Left ventricle myocardium inferior (tissue), 1 donor: ENCODE measurements around the gene ASAP3. TPM values are rescaled to one million over a fixed set of nuclear protein-coding genes. Genes with fewer than 3 reads are reported as not detected.

Experiments
- DNase-seq: peaks from one replicate; pipeline ENCODE4 v3.0.0-alpha.2; 2020
- H3K27ac ChIP-seq: fragments of 200-600 bp; replicated peaks from 2 replicates; pipeline ENCODE4 v1.8.0; 2021
- H3K27me3 ChIP-seq: fragments of 200-600 bp; 2 replicates; pipeline ENCODE4 v1.8.0; 2021; ENCODE audit warnings: low read depth
- H3K36me3 ChIP-seq: fragments of 200-600 bp; 2 replicates; pipeline ENCODE4 v1.8.0; 2021
- H3K4me1 ChIP-seq: fragments of 200-600 bp; 2 replicates; pipeline ENCODE4 v1.8.0; 2021
- H3K4me3 ChIP-seq: fragments of 200-600 bp; 2 replicates; pipeline ENCODE4 v1.8.0; 2021; ENCODE audit warnings: mild to moderate bottlenecking, moderate library complexity
- H3K9me3 ChIP-seq: fragments of 200-600 bp; replicated peaks from 2 replicates; pipeline ENCODE4 v1.8.0; 2021
- intact Hi-C: fragments of 100-400 bp; cut with micrococcal nuclease; formaldehyde crosslinking; loops from one replicate; pipeline ENCODE4 v1.11.0; 2022
- total RNA-seq: library from RNA; stranded (reverse); fragmentation: NEBNext Ultra II Directional; extraction: Animal tissue kit (Norgen Biotek cat#: 25700); gene quantifications from one replicate; pipeline ENCODE4 v1.2.1, GENCODE V29; 2021
- TF ChIP-seq, protein P1 (sequence below): fragments of 200-600 bp; IDR thresholded peaks from 2 replicates; pipeline ENCODE4 v1.8.0; 2021; ENCODE audit warnings: antibody characterized with exemption, mild to moderate bottlenecking, borderline replicate concordance
- donor health status: DM: no; HTN: yes; CAD: no; lungs with severe emphysema.

ASAP3 gene
- total RNA-seq, 1 donor from 2014 or later: 44.4 TPM

DNA sequence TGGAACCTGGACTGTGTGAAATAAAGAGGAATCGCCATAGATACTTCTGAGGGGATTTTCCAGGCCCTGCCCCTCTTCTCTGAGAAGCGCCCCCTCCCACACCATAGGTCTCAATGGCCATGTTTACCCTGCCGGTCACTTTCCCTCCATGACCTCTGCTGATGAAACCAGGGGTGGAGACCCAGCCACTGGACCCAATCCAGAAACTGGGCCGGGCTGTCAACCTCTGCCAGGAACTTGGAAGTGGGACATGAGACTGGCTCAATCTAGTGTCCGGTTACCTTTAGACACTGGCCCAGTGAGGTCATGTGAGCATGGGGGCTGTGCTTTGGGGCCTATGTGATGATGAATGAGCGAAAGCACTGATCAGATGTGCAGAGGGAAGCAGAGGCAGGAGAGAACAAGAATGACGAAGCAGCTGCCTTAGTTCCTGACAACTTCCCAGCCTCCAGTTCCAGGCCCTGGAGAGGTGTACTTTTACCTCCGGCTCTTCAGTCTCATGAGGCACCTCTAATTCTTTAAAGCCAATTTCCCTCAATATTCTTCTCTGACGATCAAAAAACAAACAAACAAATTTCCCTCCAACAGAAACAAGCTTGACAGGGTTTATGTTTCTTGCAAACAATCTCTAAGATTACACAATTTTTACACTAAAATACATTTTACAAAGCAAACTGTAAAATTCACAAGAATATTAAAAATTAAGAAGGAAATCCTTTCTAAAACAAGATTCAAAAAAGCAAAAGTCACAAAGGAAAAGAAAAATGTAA is 4.9 kb downstream of the ASAP3 start:
- Histone ChIP-seq H3K27ac (peak overlapping the region; percentile 97), H3K36me3 (no peaks in the 10 kb centered on the region), H3K4me3 (no peak overlapping the region), H3K9me3 (no peaks in the 10 kb centered on the region), H3K27me3 (no peaks in the 10 kb centered on the region), H3K4me1 (peaks cover 88% of the 10 kb centered on the region)
- TF ChIP-seq, protein P1, sequence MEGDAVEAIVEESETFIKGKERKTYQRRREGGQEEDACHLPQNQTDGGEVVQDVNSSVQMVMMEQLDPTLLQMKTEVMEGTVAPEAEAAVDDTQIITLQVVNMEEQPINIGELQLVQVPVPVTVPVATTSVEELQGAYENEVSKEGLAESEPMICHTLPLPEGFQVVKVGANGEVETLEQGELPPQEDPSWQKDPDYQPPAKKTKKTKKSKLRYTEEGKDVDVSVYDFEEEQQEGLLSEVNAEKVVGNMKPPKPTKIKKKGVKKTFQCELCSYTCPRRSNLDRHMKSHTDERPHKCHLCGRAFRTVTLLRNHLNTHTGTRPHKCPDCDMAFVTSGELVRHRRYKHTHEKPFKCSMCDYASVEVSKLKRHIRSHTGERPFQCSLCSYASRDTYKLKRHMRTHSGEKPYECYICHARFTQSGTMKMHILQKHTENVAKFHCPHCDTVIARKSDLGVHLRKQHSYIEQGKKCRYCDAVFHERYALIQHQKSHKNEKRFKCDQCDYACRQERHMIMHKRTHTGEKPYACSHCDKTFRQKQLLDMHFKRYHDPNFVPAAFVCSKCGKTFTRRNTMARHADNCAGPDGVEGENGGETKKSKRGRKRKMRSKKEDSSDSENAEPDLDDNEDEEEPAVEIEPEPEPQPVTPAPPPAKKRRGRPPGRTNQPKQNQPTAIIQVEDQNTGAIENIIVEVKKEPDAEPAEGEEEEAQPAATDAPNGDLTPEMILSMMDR: no peak
- peak; percentile 87 for DNase-seq
- intact Hi-C loops: no loop called here

DNA sequence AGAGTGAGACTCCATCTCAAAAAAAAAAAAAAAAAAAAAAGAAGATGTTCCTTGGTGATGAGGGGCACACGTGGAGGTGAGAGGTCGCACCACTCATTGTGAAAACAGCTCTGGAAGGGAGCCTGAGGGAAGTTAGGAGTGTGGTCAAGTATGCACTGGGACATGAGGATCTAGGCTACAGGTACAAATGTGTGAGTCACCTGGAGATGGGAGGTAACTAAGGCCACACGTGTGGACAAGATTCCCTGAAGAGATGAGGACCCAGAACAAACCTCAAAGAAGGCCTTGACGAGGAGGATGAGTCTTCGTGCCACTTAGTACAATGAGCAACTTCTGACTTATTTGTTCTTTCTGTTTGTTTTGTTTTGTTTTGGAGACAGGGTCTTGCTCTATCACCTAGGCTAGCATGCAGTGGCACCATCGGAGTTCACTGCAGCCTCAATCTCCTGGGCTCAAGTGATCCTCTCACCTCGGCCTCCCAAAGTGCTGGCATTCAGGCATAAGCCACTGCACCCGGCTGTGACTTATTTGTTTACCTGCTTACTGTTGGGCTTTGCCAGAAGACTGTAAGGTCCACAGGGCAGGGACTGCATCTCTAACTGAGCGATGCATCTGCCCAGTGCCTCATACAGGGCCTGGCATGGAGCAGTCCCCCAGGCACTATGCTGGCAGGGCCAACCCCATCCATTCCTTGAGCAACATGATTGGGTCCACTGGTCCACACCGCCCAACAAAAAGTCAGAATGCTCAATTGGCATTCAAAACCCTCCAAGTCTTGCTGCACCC is 6.4 kb downstream of the ASAP3 start:
- TF ChIP-seq, protein P1: no peak
- no peak overlapping the region for H3K4me3 ChIP-seq
- no peaks in the 10 kb centered on the region for H3K36me3 ChIP-seq
- H3K4me1 ChIP-seq: peaks cover 85% of the 10 kb centered on the region
- intact Hi-C loops: no loop called here
- no peaks in the 10 kb centered on the region for H3K9me3 ChIP-seq
- no peak for DNase-seq
- no peaks in the 10 kb centered on the region for H3K27me3 ChIP-seq
- peak overlapping the region; percentile 97 for H3K27ac ChIP-seq

DNA sequence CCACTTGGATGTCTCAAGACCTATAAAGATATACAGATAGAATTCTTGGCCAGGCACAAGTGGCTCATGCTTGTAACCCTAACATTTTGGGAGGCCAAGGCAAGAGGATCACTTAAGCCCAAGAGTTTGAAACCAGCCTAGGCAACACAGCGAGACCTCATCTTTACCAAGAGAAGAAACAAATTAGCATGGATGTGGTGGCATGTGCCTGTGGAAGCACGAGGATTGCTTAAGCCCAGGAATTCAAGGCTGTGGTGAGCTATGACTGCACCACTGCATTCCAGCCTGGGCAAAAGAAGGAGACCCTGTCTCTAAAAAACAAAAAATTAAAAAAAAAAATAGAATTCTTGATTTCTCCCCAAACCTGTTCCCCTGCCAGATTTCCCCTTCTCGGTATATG is 8.3 kb downstream of the ASAP3 start:
- Histone ChIP-seq H3K4me1 (peaks cover 79% of the 10 kb centered on the region), H3K4me3 (no peak overlapping the region), H3K27me3 (no peaks in the 10 kb centered on the region), H3K36me3 (no peaks in the 10 kb centered on the region), H3K9me3 (no peaks in the 10 kb centered on the region), H3K27ac (peak overlapping the region; percentile 53)
- intact Hi-C loops: no loop called here
- TF ChIP-seq, protein P1: no peak
- no peak for DNase-seq

DNA sequence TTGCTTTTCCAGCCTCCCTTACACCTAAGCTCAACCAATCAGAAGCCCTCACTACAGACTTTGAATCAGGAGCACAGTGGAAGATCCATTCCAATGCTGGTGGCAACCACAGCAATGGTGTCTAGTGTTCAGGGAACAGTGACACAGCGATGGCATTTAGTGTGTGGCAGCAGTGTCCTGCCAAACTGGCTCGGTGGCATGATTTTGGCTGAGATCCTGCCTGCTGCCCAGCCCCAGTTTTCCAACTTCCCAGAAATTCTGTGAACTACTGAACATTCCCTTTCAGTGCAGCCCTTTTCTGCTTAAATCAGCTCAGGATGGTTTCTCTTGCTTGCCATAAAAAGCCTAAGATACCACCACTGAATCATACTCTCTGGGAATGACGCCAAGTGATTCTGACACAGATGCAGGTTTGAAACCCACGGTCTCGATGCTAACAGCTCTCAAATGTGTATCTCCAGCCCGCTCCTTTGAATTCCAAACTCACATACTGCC is 8.8 kb downstream of the ASAP3 start:
- Histone ChIP-seq H3K27me3 (no peaks in the 10 kb centered on the region), H3K36me3 (no peaks in the 10 kb centered on the region), H3K4me1 (peaks cover 79% of the 10 kb centered on the region), H3K9me3 (no peaks in the 10 kb centered on the region), H3K4me3 (no peak overlapping the region), H3K27ac (peak overlapping the region; percentile 53)
- TF ChIP-seq, protein P1: no peak
- intact Hi-C loops: no loop called here
- DNase-seq: no peak

DNA sequence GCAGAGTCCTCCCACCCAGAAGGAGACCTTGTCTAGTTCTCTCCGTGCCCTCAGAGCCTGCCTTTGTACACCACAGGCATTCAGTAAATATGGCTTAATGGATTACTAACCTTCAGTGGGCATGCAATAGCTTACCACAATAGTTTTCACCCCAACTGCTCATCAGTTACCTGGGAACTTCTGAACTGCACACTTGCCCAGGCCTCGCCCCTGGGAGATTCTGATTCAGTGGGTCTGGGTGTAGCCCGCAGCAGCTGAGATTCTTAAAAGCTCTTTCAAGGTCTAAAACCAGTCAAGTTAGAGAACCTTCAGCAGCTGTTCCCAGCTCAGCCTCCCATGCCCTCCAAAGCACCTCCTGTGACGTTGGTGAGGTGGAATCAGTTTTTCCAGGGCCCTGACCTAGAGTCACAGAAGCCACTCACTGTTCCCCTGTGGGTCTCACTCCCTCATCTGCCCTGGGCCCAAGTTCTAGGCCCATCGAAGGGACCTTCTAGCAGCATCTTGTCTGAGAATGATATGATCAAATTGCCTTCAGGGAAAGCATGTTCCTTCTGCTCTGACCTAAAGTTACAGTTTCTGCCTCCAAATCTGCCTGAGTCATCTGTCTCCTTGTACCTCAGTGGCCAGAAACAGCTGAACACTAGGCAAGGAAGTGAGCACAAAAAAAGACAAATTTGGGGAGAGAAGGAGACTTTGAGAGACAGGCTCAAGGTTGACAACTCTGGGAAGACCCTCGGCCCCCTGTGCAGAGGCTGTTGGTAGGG is 10.8 kb downstream of the ASAP3 start:
- Histone ChIP-seq H3K4me3 (no peak overlapping the region), H3K9me3 (no peaks in the 10 kb centered on the region), H3K27me3 (no peaks in the 10 kb centered on the region), H3K4me1 (peaks cover 79% of the 10 kb centered on the region), H3K27ac (peak overlapping the region; percentile 38), H3K36me3 (no peaks in the 10 kb centered on the region)
- intact Hi-C loops: no loop called here
- TF ChIP-seq, protein P1: no peak
- no peak for DNase-seq
